T-helper 2 cell (primary cell): ENCODE results near the gene ARHGAP6.

Source experiments
- DNase-seq, 5 experiments: peaks; one replicate each; pipeline versions ENCODE4 v3.0.0 to v3.0.0-alpha.2; 2012 to 2022

Gene ARHGAP6

GRCh38 chrX:11212741-11213140 is 453.0 kb downstream of the ARHGAP6 start:
- DNase-seq = no peak

DNA sequence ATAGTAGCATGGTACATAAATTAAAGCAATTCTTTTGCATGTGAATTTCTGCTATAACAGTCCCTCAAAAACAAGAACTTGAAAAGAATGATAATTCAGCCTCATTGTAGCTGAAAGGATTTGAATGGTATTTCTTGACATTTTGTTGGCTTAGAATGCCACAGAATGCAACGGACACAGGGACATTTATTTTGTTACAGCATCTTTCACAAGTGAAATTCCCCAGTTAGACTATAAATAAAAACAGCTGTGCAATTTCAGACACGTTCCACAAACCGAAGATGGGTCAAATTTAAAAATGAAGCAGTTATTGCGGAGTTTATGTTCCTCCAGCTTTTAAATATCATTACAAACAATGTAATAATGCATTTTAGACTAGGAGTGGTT is 455.3 kb downstream of the ARHGAP6 start:
- no peak for DNase-seq

DNA sequence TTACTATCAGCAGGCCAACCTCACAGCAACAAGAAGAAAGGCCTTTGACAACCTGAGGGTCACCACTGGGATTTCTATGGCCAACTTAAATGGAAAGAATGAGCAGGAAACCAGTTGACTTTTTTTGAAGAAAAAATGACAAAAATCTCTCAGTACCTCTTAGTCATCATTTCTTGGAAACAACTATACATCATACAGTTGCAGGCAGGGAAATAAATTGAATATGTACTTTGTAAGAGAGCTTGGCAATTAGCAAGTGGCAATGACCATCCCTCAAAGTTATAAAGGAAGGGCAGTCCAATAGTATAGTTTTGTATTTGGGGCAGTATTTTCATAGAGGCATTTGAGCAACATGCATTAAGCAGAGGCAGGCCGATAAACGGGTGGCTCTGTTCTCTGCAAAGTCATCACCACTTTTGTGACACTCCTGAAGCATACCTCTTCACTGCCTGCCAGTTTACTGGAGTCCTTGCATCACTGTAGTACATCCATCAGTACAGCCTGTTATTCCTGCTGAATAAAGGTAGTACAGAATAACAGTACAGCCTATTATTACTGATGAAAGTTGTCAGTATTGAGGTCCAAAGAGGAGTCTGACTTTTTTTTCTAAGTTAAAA is 455.8 kb downstream of the ARHGAP6 start:
- no peak for DNase-seq

GRCh38 chrX:11206716-11207115 is 459.0 kb downstream of the ARHGAP6 start:
- DNase-seq = no peak

DNA sequence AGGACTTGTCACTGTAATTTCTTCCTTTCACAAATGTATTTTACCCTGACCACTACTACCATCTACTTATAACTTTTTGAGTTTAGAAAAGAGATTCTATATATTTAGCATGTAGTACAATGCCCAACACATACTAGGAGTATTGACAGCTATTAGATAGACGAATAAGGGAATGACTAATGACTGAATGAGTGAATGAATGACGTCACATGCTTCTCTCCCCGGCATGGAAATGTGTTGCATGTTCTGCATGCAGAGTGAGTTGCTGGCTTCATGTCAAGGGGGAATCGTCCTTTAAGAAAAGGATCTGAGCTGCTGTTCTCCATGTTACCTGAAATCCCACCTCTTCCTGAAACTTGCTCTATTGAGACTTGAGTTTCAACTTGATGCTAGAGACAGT is 459.9 kb downstream of the ARHGAP6 start:
- no peak for DNase-seq

DNA sequence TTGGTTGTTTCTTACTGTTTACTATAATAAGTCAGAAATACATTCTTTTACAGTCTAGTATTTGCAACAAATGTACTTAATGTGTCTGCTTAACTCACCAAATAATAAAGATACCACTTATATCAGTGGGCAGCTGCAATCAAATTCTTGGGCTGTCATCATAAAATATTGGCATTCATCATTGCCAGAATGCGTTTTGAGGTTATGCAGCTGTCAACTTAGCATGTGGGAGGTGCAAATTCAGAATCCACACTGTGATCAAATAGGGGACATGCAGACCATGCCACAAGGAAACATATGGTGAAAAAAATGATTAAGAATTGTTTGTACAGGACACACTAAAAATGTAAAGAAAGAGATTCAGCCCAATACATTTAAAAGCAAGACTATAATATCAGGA is 468.0 kb downstream of the ARHGAP6 start:
- DNase-seq = no peak

DNA sequence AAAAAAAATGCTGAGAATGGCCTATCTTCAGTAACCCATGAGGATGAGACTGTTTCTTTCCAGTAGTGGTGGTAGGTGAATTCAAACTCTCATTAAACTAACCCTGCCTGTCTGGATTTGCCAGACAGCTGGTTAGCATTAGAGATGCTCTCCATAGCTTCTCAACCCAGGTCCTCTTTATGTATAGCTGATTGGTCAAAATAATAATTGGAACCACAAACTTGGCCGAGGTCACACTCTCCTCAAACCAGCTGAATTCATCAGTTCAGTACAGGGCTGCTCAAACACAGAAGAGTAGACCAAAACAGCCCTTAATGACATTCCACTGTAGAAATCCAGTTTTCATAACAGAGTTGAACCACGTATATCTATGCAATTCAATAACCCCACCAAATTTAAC is 469.2 kb downstream of the ARHGAP6 start:
- no peak for DNase-seq

DNA sequence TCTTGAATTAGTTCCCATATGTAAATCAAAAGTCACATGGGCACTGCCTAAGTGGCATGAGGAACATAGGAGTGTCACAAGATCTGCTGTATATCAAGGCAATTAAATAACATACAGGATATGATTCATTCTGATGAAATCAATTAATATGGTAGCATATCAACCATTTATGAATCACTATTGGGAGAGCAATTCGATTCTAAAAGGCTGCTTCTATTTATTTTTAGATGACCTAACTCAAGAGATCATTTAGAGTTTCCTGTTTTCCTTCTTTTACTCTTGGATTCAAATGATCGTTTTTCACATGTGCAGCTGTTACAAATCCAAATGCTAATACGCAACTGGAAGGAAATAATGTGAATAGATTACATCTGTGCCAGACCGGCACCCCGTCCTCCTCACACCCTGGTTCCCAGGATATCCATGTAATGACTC is 472.7 kb downstream of the ARHGAP6 start:
- no peak for DNase-seq

DNA sequence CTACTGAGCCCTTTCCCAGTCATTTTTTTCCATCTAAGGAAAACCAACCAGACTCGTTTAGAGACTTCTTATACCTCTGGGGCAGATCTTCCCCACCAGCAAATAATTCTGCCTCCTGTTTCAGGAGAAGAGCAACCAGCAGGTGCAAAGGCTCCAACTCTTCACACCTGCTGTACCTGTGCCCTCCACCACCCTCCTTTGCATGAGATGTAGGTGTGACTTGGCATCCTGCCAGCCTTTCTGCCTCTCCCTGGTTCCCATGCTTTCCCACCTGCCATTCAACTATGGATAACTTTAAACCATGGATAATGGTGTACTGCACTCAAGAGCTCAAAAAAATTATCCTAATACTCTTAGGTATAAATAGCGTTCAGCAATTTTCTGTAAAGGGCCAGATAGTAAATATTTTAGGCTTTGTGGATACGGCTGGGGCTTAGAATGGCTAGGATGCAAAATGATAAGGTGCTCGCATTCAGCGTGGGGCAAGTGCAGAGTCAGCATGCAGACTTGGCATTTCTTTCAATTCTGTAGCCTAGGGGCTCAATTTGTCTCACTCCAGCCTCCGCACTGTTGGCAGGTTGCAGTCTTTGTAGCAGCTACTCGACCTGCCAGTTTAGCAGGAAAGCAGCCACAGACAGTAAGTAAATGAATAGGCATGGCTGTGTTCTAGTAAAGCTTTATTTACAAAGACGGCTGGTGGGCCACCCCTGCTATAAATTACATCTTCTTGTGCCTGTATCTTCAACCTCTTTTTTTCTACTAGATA is 474.8 kb downstream of the ARHGAP6 start:
- DNase-seq = no peak

DNA sequence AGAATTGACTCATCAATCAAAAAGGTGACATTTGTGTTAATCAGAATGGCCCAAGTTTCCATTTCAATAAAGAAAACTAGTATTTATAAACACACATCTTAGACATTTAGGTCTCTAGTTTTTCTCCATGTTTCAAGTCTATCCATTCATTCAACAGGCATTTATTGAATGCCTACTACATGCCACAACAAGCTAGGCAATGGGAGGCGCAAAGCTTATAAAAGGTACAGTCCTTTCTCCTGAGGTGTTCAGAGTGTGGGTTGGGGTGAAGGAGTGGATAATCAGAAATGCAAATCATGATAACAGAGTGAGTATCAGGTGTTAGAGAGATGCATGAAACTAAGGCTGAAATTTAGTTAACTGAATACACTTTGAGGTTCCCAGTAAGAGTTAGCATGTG is 476.6 kb downstream of the ARHGAP6 start:
- DNase-seq = no peak

GRCh38 chrX:11188664-11189063 is 477.1 kb downstream of the ARHGAP6 start:
- DNase-seq = peak in 1 of 5 experiments; percentile 5

GRCh38 chrX:11187001-11187400 is 478.7 kb downstream of the ARHGAP6 start:
- DNase-seq = no peak

GRCh38 chrX:11185861-11186260 is 479.9 kb downstream of the ARHGAP6 start:
- DNase-seq = no peak

- DNase-seq = no peak
Measured at GRCh38 chrX:11180571-11180970, 485.1 kb downstream of the ARHGAP6 start.

DNA sequence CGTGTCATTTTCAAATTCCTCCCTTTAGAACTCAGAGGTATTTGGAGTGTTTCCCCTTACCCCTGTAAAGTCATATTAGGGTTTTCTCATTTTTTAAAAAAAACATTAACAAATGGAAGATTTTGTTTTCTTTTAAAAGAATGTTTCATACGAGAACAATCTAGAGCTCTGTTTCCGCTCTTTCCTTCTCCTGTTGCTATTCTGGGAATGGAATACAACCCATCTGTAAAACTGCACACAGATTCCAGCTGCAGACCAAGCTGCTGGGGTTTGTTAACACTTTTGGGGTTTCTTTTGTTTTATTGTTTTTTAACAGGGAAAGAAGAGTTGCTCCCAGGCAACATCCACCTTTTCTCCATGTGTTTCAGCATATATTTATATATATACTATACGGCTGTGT is 493.3 kb downstream of the ARHGAP6 start:
- no peak for DNase-seq

DNA sequence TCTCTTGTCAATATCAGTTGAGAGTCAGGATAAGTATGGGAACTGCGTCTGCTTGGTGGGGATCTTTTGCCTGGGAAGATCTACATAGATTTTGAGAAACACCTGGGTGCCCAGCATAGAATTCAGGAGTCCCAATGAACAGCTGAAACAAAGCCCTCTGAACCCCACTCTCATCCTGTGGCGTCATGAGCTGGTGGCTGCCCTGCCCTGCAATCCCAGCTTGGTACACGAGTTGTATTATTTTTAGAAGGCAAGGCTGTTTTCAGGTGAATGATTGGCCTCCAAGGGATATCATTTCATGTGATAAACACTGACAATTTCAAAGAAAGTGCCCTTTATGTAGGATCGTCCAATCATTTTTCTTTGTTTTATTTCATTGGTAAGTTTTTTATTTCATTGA is 493.8 kb downstream of the ARHGAP6 start:
- no peak for DNase-seq

GRCh38 chrX:11164433-11164832 is 501.3 kb downstream of the ARHGAP6 start:
- DNase-seq = no peak

DNA sequence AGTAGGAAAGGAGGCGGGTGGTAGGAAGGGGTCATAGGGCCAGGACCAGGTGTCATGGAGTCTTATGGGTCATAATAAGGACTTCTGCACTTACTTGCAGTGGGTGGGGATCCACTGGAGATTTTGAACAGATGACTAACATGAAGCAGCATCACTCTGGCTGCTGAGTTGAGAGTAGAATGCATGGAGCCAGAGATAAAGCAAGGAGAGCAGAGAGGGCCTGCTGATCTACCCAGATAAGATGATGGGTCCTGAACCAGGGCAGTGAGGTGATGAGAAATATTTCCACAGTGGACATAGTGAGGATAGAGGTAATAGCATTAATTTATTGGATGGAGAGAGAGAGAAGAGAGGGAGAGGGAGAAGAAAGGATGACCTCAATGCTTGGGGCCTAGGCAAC is 506.6 kb downstream of the ARHGAP6 start:
- DNase-seq = no peak

GRCh38 chrX:11151799-11152559 is 513.7 kb downstream of the ARHGAP6 start:
- DNase-seq = no peak

- no peak for DNase-seq
Measured at GRCh38 chrX:11148401-11148800, 517.3 kb downstream of the ARHGAP6 start.

DNA sequence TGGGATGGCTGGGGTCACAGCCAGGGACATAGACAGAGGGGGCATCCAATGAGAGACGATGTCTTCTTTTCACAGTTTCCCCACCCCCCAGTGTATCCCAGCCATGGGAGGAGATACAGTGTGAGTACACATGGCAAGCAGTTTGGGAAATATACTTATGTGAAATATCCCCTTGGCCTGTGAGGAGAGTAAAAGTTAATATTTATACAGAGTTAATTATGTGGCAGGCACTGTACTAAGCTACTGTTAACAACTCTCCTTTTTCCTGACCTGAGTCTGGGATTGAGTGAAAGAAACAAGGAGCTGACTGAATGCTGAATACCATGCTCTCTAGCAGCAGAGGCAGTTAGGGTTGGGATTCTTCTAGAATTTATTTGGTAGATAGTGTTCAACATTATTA is 519.3 kb downstream of the ARHGAP6 start:
- no peak for DNase-seq

- peak in 2 of 5 experiments; percentile 21 to 61 for DNase-seq
Measured at GRCh38 chrX:11143931-11144678, 521.6 kb downstream of the ARHGAP6 start.
